Skin of body (tissue), 2 donors: ENCODE measurements around the gene PDLIM5. TPM values are rescaled to one million over a fixed set of nuclear protein-coding genes. Genes with fewer than 3 reads are reported as not detected.
"Not testable (repeated sequence)": the region's sequence is repeated elsewhere in the genome, so short reads cannot be mapped to it uniquely, and the experiment has no call there.

Experiments used
- DNase-seq: peaks from one replicate; lab custom pipeline; 2025; lab: John Stamatoyannopoulos, UW
- total RNA-seq: library from RNA; depleted of rRNA; stranded (reverse); fragments of >200 nt; gene quantifications from one replicate; pipeline ENCODE4 v1.2.3, GENCODE V29; 2014

Gene PDLIM5
- total RNA-seq, 1 donor from 2014 or later = 143 TPM

DNA sequence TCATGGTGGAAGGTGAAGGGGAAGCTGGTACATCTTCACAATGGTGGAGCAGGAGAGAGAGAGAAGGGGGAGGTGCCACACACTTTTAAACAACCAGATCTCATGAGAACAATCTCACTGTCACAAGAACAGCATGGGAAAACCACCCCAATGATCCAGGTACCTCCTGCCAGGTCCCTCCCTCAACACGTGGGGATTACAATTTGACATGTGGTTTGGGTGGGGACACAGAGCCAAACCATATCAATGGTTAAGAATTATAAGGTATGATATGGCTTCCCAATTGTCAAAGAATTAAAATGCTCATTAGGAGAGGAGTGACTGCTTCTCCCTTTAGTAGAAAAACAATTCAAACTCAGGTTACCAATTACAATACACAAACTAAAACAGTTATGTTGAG lies 143.3 kb downstream of the PDLIM5 start:
- DNase-seq = no peak

DNA sequence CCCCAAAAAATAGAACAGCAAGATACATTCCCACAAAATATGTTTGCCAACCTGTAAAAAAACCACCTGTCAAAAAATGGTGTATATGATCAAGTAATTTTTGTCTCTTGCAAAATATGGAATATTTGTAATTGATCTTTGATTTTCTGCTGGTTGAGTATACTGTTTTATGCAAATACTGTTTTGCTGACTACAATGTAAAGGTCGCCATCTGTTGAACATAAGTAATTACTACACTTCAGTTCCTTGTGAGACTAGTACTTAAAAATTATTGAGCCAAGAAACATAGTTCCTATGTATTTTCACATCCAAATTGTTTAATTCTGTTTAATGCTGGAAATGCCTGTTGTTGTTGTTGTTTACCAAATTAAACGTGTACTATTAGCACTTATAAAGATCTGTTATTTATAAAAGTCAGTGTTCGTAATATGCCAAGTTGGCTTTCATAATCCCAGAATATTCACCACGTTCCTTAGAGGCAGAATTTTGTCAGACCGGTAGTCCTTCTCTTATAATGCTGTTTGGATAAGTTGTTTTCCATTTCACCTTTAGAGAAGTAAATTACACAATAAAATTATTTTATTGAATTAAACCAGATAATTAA lies 144.2 kb downstream of the PDLIM5 start:
- peak; percentile 71 for DNase-seq

DNA sequence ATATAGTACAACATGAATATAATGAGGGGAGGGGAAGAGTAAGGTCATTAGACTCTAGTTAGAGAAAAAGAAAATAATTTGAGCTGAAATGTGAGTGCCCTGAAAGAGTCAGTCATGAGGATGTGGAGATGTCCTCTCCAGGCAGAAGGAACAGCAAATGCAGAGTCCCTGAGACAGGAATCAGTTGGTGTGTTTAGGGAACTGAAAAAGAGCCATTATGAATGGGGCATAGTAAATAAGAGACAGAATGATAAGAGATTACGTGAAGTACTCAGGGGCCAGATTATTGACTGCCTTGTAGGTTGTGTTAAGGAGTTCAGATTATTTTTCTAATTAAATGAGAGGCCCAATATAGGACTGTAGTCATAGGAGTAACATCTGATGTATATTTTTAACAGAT lies 147.0 kb downstream of the PDLIM5 start:
- no peak for DNase-seq

DNA sequence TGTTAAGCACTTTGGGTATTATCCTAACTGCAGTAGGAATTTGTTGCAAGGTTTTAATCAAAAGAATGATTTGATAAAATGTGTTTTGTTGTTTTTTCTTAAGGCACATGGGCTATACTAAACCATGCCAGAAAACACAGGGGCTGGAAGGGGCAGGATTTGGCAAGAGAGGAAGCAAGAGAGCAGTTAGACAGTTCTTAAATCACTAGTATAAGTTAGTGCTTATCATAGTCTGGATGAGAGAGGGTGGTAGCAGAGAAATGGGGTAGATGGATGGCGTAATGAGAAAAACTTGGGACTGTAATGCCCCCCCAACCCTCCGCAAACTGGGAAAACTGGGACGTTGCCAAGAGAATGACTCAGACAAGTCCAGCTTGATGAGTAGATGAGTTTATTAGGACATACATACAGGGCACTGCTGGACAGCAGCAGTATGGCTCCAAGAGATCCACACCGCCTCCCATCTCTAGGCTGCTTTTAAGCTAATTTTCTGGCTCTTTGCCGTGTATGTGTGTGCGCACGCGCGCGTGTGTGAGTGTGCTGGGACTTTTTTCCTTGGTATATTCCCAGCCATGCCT lies 151.5 kb downstream of the PDLIM5 start:
- no peak for DNase-seq

DNA sequence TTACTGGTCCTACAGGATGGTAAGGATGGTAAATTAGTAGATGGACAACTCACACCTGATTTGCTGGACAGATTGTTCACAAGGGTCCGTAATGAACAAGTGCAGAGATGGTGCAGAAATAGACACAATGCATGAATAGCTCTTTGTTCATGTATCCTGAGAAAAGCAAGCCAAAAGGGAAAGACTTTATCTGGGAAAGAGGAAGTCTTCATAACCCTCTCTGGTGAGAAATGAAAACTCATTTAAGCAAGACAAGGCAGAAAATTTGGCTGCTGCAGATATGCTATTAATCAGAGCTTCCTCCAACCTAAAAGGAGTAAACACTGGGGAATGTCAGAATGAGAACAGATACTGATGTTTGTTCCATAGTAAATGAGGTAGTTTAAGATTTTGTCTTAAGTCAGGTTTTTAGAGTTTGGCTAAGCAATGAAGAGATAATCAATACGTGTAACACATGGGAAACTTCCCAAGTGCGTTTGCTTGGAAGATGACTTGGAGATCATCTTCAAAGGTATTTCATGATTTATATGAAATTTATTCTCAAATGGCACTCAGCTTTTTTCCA lies 153.6 kb downstream of the PDLIM5 start:
- DNase-seq = peak; percentile 38

DNA sequence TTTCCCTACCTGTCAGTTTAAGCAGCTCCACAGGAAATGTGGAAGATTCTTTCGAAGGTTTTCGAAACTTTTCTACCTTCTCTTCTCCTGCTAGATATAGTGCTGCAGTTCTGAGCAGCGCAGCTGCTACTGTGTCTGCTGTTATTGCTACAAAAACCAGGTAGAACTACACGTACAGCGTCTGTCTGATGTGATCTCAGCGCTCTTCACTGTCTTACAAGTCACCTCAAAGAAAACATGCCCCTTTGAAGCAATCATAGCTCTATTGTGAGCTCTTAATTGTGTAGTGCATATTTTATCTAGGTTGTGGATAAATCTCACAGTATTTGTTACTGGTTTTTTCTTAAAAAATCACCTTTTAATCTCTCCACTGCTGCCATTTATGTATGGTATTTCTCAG lies 158.4 kb downstream of the PDLIM5 start:
- DNase-seq = no peak

DNA sequence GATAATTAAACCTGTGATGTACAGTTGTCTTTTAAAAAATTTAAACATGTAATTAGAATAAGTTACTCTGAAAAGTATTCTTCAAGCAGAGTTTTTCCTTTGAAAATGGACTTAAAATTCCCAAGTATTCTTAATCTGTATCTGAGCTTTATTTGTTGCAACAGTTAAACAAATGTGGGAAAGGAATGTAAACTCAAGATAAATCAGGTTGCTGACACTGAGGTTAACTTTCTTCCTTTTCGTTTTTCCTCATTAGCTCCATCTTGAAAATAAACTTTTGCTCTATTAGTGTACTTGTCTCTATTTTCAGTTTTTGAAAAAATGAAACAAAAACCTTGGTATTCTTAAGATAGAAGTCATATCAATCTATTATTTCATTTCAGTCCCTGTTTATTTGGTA lies 161.5 kb downstream of the PDLIM5 start:
- DNase-seq = no peak

DNA sequence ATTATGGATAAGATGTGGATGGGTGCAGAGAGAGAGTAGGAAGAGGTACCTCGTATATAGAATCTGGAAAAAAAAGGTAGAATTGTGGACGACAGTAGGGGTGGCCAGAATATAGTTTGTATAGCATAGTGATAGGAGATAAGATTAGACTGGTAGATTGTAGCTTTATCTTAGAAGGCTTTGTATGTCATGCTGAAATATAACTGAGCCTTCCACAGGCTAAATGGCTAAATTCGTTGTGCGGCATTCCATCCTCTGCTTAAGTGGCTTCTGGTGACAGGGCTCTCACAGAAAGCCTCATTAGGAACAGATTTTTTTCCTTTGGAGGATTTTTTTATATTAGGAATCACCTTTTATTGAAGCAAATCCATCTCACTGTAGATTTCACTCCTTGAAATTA lies 163.7 kb downstream of the PDLIM5 start:
- no peak for DNase-seq

DNA sequence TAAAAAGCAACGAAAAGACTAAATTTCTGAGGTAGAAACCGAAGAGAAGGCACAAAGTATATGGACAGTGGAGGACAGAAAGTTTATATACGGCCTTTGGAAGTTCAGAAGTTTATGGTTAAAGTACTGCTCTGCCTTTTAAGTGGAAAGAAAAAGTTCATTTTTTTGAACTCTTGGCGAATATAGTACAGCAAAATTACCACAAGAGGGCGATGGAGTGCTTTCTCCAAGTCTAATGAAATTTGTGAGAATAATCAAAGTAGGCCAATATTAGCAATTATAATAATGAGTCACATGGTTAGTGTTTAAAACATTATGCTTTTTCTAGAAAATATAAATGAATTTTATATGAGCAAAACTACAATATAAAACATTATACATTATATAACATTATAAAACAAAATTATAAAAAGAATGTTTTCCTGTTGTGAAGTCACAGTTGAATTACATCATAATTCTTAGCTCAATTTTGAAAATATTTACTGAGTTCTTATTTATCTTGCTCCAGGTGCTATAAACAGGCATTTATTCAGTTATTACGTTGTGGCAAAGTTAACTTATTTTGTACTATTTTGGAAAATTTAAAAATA lies 169.8 kb downstream of the PDLIM5 start:
- peak; percentile 4 for DNase-seq

DNA sequence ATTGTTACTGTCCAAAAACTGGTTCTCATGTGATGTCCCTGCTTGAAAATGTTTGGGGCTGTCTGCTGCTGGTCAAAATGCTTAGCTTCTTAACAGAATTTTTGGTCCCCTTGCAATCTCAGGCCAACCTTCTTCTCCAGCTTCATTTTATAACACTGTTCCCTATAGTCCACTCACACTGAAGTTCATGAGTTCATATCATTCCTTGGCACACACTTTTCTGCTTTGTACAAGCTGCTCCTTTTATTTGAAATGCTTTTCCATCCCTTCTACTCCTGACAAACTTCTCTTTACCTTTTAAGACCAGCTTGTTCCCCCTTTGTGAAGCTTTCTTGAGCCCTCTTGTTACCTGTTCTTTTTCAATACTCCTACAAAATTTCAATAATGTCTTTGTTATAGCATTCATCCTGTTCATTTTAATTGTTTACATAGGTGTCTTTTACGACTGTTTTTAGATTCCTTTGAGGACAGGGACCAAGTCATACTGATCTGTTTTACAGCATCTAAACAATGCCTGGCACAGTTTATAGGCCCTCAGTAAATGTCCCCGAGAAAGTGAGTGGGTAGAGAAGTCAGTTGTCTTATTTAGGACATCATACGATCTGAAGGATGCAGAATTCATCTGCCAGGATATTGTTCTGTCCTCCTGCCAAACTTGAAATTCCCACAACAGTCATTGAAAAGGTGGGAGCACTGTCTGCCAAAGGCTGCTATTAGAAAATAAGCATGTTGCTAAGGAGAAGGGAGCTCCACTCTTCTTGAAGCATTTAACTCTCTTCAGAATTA lies 171.6 kb downstream of the PDLIM5 start:
- no peak for DNase-seq

DNA sequence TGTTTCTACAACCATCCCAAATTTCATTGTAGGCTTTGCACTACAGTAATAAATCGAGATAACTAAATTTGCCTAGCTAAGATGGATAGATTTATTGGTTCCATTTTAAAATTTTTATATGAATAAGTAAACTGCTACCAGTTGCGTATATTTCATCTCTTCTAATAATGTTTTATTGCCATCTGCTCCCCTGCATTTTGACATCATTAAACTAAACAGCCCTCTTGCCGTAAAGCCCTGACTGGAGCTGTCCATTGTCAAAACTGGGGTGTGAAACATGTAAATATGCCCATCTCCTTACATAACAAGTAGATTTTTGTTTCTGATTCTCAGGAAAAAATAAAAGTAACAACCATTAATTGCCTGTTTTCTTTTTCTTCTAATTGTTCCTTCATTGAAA lies 175.2 kb downstream of the PDLIM5 start:
- no peak for DNase-seq

DNA sequence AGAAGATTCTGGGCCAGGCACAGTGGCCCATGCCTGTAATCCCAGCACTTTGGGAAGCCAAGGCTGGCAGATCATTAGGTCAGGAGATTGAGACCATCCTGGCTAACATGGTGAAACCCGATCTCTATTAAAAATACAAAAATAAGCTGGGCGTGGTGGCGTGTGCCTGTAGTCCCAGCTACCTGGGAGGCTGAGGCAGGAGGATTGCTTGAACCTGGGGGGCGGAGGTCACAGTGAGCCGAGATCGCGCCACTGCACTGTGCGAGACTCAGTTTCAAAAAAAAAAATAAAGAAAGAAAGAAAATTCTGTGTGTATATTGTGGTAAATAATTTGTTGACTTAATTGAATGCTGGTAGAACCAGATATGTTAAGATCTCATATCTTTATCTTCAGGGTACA lies 177.3 kb downstream of the PDLIM5 start:
- DNase-seq = not testable (repeated sequence)

DNA sequence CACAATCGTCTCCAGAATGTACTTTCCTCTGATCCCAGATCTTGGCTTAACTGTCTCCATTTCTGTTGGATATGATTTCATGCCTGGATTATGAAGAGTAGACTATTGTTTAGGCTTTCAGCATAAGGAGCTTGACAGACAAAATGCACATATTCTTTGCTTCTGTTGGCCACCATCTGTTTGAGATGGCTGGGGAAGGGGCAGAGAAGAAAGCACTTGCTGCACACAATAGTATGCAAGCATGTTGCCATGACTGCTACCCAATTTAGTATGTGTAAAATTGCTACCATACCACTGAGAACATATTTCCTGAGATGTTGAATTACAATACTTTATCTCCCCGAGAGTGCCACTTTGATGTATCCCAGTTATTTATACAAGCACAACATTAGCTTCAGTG lies 178.1 kb downstream of the PDLIM5 start:
- DNase-seq = no peak

DNA sequence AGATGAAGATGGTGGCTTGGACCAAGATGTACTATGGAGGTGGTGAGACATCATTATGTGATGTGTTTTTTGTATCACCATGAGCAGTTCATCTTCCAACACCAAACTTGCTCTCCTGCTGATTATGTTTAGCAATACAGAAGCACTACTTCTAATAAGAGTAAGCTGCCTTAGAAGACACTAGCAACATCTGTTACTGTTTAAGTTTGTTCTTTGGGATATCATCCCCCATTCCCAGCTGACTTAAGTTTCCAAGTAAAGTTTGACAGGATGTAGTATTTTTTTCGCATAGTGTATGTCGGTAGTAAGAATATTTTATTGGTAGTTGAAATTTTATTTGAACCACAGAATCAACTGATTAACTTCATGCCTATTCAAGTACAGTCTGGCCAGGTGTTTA lies 182.5 kb downstream of the PDLIM5 start:
- DNase-seq = no peak

DNA sequence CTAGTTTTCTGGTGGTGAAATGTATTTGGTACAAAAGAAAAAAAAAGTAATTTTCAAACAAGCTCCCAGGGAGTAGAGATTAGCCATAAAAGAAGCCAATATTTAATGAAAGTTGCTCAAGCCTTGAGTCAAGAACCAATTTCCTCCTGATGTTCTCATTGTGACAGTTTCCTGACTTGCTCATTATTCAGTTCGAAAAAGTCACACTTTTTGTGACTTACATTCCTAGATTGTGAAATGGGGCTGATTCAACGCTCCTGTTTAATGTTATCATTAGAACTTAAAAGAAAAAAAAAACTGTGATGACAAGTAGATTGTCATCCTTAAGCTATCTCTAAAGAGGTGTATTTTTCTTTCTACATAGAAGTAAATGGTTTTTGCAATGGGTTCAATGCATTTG lies 183.4 kb downstream of the PDLIM5 start:
- DNase-seq = no peak

DNA sequence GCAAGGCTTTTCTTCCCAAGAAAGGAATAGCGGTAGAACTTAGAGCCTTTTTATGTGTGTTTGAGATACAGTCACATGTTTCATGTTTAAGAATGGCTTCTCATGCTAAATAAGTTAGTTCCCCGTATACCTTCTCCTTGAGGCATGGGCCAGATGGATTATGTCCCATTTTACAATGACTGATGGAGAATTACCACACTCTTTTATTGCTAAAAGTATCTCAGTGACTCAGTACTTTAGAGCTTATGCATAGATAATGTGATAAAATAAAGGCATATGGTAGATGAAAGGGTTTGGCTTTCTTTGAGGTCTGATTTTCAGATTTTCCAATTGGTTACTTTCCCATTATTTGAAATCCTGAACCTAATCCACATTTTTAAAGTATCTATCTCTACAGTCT lies 184.3 kb downstream of the PDLIM5 start:
- DNase-seq = no peak

DNA sequence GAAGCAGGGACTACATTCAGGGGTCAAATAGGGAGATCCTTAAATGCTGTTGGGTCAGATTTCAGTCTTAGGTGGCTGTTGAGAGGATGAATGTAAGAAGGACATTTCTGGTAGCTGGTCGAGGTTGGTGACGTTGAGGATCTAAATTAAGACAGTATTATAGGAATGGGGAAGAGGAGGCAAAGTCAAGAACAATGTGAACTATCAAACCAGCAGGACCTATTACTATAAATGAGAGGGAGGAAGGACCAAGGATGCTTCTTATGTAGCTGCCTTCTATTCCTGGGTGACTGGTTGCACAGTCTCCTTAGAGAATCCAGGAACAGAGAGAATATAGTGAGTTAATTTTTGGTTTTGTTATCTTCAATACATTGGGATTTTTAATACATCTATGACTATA lies 187.6 kb downstream of the PDLIM5 start:
- DNase-seq = no peak

DNA sequence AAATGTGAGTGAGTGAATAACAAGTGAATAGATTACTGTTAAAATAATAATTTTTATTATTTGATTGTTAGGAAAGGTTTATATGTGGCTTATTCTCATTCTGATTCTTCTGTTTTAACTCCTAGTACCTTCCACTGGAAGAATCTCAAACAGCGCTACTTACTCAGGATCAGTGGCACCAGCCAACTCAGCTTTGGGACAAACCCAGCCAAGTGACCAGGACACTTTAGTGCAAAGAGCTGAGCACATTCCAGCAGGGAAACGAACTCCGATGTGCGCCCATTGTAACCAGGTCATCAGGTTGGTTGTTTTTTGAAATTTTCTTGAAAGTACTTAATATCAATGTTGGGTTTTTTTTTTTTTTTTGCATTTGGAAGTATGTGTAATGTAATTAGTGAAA lies 188.4 kb downstream of the PDLIM5 start:
- DNase-seq = no peak

DNA sequence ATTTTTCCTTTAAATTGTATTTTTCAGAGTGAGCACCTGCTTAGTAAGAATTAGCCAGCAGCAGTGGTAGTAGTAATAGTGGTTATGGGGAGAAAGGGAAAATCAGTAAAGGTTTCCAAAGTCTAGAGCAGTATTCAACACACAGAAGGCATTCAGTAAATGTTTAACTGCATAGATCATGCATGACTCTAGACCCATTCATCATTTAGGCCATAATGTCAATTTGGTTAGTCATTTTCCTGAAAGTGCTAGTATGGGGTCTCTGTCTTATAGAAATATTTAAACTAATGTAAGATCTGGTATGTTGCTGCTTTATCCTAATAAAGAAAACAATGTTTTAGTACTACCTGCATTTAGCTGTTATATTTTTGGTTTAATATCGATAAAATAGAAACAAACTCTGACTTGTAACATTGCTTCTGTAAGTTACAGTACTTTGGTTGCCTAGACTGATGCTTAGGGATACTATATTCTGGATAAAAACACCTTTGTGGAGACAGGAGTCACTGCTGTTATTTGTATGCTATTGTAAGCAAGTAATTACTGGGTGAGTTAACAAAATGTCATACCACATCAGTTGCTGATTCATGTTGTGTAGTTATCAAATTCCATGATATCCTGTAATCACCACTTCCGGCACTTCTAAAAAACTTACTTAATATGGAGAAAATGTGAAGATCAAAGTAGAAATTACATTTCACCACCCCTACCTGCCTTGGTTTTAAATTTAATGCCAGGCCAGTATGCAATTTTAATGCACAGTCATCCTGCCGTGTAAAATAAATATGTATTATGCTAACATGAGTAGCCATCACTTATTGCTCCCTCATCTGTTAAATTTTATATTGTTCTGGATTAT lies 190.2 kb downstream of the PDLIM5 start:
- DNase-seq = no peak

DNA sequence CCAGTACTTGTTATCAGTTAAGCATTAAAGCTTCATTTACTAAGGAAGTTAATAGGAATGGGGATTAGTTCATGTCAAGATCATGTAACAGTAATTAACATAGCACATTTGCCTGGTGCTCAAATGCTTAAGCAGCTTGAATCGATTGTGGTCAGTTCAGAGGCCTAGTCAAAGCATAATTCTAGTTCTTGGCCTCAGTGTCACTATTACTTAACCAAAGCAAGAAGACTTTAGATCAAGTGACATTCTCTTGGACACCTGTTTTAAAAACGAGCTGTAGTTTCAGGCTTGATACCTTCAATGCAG lies 190.8 kb downstream of the PDLIM5 start:
- DNase-seq = no peak

DNA sequence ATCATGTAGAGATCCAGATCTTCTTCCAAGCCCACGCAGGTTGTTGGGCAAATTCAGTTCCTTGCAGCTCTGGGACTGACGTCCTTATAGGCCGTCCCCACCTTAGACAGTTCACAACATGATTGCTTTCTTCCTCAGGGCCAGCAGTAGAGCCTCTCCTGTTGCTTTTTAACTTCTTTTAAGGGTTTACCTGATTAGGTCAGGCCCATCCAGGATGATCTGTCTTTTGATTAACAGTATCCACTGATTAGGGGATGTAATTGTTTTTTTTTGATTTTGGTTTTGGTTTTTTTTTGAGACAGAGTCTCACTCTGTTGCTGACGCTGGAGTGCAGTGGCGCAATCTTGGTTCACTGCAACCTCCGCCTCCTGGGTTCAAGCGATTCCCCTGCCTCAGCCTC lies 197.0 kb downstream of the PDLIM5 start:
- DNase-seq = no peak
